ENCODE measurements around the gene GTF2A1. TPM values are rescaled to one million over a fixed set of nuclear protein-coding genes. Genes with fewer than 3 reads are reported as not detected.

Gene GTF2A1
- total RNA-seq, 1 experiment from 2014 or later = 54.3 TPM

DNA sequence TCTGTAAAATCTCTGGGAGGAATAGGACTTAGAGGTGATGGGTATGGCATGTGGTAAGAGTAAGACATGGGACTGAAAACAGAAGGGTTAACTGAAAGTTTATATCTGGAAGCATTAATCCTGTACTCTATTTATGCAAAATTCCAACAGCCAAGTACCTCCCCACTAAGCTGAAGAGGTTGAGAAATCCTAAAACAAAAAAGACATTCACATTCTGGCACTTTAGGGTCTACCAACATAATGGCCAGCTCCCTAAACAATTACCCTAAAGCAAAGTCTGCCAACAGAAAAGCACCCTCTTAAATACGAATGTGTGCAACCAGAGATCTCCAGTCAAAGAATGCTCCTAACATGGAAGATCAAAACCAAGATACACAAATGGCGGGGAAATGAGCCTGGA lies 87.4 kb downstream of the GTF2A1 start:
- intact Hi-C loops (cut with micrococcal nuclease; ENCODE audit: unreplicated experiment) = no loop called here
- no peaks in the 10 kb centered on the region for H3K27me3 ChIP-seq (replicated peaks; ENCODE audit: insufficient read depth, low read depth, low read length, poor library complexity)
- no TSS peak for BruUV-seq (replicated peaks)
- no peaks in the 10 kb centered on the region for H3K4me1 ChIP-seq (ENCODE audit: insufficient read depth, low read length, poor library complexity, severe bottlenecking)
- no peak for DNase-seq (ENCODE audit: low spot score)
- no peak overlapping the region for H3K4me3 ChIP-seq (ENCODE audit: low read depth, low read length, poor library complexity, severe bottlenecking)
- no peak overlapping the region for H3K27ac ChIP-seq (ENCODE audit: low read depth, low read length, poor library complexity, severe bottlenecking)
- ChIA-PET POLR2A (ENCODE audit: low non-redundant PET) (no interaction called here), CTCF (no interaction called here)
- no peak for TF ChIP-seq EZH2 (IDR thresholded peaks at IDR 0.05; ENCODE audit: borderline replicate concordance, low read depth, low read length, poor library complexity, severe bottlenecking)
- TF ChIP-seq, protein P1, sequence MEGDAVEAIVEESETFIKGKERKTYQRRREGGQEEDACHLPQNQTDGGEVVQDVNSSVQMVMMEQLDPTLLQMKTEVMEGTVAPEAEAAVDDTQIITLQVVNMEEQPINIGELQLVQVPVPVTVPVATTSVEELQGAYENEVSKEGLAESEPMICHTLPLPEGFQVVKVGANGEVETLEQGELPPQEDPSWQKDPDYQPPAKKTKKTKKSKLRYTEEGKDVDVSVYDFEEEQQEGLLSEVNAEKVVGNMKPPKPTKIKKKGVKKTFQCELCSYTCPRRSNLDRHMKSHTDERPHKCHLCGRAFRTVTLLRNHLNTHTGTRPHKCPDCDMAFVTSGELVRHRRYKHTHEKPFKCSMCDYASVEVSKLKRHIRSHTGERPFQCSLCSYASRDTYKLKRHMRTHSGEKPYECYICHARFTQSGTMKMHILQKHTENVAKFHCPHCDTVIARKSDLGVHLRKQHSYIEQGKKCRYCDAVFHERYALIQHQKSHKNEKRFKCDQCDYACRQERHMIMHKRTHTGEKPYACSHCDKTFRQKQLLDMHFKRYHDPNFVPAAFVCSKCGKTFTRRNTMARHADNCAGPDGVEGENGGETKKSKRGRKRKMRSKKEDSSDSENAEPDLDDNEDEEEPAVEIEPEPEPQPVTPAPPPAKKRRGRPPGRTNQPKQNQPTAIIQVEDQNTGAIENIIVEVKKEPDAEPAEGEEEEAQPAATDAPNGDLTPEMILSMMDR (conservative IDR thresholded peaks at IDR 0.05; ENCODE audit: low read depth, low read length) = no peak
- no peaks in the 10 kb centered on the region for H3K9me3 ChIP-seq (ENCODE audit: low read depth, low read length, poor library complexity, severe bottlenecking)
- no peaks in the 10 kb centered on the region for H3K36me3 ChIP-seq (ENCODE audit: insufficient read depth, low read length, poor library complexity, severe bottlenecking)

DNA sequence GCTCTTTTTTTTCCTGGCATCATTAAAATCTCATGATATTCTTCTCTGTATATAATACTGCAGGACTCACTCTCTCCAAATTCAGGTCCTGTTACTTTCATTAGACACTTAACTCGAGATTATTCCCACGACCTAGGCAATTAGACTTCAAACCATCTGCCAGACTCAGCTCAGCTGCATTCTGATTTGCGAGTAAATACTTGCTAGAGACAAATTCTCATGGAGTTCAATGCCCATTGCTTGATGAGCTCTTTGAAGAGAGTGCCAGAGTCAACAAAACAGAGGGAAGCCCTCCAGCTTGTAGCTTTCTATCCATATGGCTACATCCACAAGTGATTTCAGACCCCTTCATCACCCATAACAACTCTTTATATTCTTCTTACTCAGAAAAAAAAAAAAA lies 88.3 kb downstream of the GTF2A1 start:
- intact Hi-C loops (cut with micrococcal nuclease; ENCODE audit: unreplicated experiment) = no loop called here
- CTCF ChIA-PET = no interaction called here
- Histone ChIP-seq H3K9me3 (ENCODE audit: low read depth, low read length, poor library complexity, severe bottlenecking) (no peaks in the 10 kb centered on the region), H3K27me3 (replicated peaks; ENCODE audit: insufficient read depth, low read depth, low read length, poor library complexity) (no peaks in the 10 kb centered on the region), H3K27ac (ENCODE audit: low read depth, low read length, poor library complexity, severe bottlenecking) (no peak overlapping the region), H3K4me3 (ENCODE audit: low read depth, low read length, poor library complexity, severe bottlenecking) (no peak overlapping the region), H3K4me1 (ENCODE audit: insufficient read depth, low read length, poor library complexity, severe bottlenecking) (no peaks in the 10 kb centered on the region), H3K36me3 (ENCODE audit: insufficient read depth, low read length, poor library complexity, severe bottlenecking) (no peaks in the 10 kb centered on the region)
- POLR2A ChIA-PET (ENCODE audit: low non-redundant PET) = no interaction called here
- TF ChIP-seq, protein P1 (conservative IDR thresholded peaks at IDR 0.05; ENCODE audit: low read depth, low read length) = no peak
- no peak for TF ChIP-seq EZH2 (IDR thresholded peaks at IDR 0.05; ENCODE audit: borderline replicate concordance, low read depth, low read length, poor library complexity, severe bottlenecking)
- no peak for DNase-seq (ENCODE audit: low spot score)
- no TSS peak for BruUV-seq (replicated peaks)

- DNase-seq (ENCODE audit: low spot score) = no peak
- Histone ChIP-seq H3K4me1 (ENCODE audit: insufficient read depth, low read length, poor library complexity, severe bottlenecking) (no peaks in the 10 kb centered on the region), H3K27ac (ENCODE audit: low read depth, low read length, poor library complexity, severe bottlenecking) (no peak overlapping the region), H3K36me3 (ENCODE audit: insufficient read depth, low read length, poor library complexity, severe bottlenecking) (no peaks in the 10 kb centered on the region), H3K27me3 (replicated peaks; ENCODE audit: insufficient read depth, low read depth, low read length, poor library complexity) (no peaks in the 10 kb centered on the region), H3K4me3 (ENCODE audit: low read depth, low read length, poor library complexity, severe bottlenecking) (no peak overlapping the region), H3K9me3 (ENCODE audit: low read depth, low read length, poor library complexity, severe bottlenecking) (no peaks in the 10 kb centered on the region)
- TF ChIP-seq EZH2 (IDR thresholded peaks at IDR 0.05; ENCODE audit: borderline replicate concordance, low read depth, low read length, poor library complexity, severe bottlenecking) = no peak
- TF ChIP-seq, protein P1 (conservative IDR thresholded peaks at IDR 0.05; ENCODE audit: low read depth, low read length) = no peak
- intact Hi-C loops (cut with micrococcal nuclease; ENCODE audit: unreplicated experiment) = no loop called here
- no TSS peak for BruUV-seq (replicated peaks)
- POLR2A ChIA-PET (ENCODE audit: low non-redundant PET) = no interaction called here
- CTCF ChIA-PET = no interaction called here
Measured at GRCh38 chr14:81129242-81129641, 91.5 kb downstream of the GTF2A1 start.
